ENCODE results near the gene NMRAL1. TPM values are rescaled to one million over a fixed set of nuclear protein-coding genes. Genes with fewer than 3 reads are reported as not detected.
A peak's percentile ranks its signal among the peaks of the same experiment; 100 is the strongest.

Gene NMRAL1
- total RNA-seq, 1 donor from 2014 or later = 49.8 TPM

GRCh38 chr16:4505356-4506147 is 31.1 kb upstream of the NMRAL1 start:
- no peak for DNase-seq (ENCODE audit: low read depth)

- peak; percentile 33 for DNase-seq (ENCODE audit: low read depth)
Measured at GRCh38 chr16:4501071-4501478, 26.6 kb upstream of the NMRAL1 start.

DNA sequence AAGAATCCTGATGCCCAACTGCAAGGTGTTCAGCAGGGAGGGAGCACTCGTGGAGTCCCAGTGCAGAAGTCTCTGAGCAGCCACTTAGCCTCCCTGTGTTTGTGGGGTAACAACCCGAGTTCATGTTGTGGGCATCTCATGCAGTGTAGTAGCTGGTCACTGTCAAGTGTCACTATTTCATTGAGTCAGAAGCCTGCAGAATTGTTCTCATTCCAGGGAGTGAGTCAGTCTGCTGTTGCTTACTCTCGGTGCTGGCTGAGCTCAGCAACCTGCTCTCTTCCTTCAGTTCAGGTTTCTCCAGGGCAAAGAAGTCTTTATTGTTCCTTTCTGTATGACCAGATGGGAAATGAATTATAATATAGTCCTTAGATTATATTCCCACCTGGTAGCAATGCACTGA is 25.8 kb upstream of the NMRAL1 start:
- peak; percentile 92 for DNase-seq (ENCODE audit: low read depth)

- no peak for DNase-seq (ENCODE audit: low read depth)
Measured at GRCh38 chr16:4499196-4499555, 24.8 kb upstream of the NMRAL1 start.

DNA sequence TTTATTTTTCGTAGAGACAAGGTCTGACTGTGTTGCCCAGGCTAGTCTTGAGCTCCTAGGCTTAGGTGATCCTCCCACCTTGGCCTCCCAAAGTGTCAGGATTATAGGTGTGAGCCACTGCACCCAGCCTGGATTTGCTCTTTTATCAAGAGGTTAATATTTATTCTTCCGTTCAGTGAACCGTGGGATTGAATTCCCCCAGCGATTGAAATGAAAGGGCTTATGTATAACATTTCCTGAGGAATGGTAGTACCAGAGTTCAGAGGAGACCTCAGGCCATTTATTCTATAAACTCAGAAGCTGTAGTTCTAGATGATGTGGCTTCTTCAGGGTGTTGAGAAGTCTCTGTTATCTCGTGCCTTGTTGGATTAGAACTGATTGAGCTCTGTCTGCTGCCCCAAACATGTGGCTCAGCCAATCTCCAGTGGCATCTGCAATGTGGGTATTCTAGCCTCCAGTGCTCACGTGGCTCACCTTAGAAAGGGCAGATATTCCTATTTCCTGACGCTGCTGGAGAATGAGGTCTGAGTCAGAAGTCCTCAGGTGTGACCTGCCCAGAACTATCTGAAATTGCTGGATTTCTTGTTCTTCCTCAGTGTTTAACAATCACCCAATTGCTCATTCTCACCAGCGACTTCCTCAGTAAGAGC is 24.2 kb upstream of the NMRAL1 start:
- peak; percentile 86 for DNase-seq (ENCODE audit: low read depth)

DNA sequence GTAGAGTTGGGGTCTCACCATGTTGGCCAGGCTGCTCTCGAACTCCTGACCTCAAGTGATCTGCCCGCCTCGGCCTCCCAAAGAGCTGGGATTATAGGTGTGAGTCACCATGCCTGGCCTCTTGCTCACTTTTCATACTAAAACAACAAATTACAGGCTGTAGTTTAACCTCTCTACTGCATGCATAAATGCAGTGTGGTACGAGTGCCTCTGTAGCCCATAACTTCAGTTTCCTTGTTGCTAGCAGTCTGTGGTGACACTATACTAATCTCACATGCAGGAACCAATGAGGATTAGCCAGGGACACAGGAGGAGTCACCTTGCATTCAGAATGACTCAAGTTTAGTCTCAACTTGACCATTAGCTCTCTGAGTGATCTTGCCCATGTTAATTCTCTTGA is 21.9 kb upstream of the NMRAL1 start:
- DNase-seq (ENCODE audit: low read depth) = peak; percentile 92

GRCh38 chr16:4495766-4496165 is 21.3 kb upstream of the NMRAL1 start:
- peak; percentile 66 for DNase-seq (ENCODE audit: low read depth)

GRCh38 chr16:4494746-4495490 is 20.5 kb upstream of the NMRAL1 start:
- DNase-seq (ENCODE audit: low read depth) = peak; percentile 88

DNA sequence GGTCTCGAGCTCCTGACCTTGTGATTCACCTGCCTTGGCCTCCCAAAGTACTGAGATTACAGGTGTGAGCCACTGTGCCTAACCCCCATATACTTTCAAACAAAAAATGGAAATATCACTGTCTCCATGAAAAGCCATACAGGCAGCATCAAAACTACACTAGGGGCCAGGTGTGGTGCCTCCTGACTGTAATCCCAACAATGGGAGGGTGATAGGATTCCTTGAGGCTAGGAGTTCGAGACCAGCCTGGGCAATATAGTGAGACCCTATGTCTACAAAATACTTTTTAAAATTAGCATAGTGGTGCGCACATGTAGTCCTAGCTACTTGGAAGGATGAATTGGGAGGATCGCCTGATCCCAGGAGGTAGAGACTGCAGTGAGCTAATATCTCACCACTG is 17.5 kb upstream of the NMRAL1 start:
- no peak for DNase-seq (ENCODE audit: low read depth)

DNA sequence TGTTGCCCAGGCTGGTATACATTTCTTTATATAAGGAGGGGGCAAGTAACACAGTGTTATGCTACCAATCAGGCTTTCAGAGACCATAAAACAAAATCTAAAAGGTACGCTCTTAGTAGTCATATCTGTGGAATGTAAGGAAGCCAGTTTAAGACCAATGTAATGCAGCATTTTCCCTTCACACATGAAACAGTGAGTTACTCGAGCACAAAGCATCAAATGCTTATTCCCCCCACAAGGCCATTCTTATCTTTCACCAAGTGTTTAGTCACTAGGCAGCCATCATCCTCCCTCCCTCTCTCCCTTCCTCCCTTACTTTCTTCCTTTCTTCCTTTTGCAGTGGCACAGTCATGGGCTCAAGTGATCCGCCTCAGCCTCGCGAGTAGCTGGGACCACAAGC is 14.6 kb upstream of the NMRAL1 start:
- DNase-seq (ENCODE audit: low read depth) = peak; percentile 95

- DNase-seq (ENCODE audit: low read depth) = no peak
Measured at GRCh38 chr16:4488499-4488967, 14.1 kb upstream of the NMRAL1 start.

DNA sequence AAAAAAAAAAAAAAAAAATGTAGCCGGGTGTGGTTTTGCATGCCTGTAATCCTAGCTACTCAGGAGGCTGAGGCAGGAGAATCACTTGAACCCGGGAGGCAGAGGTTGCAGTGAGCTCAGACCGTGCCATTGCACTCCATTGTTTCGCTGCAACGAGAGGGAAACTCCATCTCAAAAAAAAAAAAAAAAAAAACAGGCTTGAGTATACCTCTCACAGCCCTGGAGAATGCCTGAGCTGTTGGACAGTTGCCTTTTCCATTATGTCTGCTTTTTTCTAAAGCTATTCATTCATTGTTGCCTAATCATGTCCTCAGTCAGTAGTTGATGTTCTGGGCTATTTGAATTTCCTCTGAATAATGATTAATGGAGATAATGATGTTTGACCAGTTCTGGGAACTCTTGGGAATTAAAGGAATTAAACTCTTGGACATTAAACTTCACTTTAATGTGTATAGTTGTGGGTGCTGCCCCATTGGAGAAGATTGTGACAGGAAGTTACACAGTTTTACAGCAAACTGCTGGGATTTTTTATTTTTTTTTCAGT is 13.6 kb upstream of the NMRAL1 start:
- DNase-seq (ENCODE audit: low read depth) = peak; percentile 99

DNA sequence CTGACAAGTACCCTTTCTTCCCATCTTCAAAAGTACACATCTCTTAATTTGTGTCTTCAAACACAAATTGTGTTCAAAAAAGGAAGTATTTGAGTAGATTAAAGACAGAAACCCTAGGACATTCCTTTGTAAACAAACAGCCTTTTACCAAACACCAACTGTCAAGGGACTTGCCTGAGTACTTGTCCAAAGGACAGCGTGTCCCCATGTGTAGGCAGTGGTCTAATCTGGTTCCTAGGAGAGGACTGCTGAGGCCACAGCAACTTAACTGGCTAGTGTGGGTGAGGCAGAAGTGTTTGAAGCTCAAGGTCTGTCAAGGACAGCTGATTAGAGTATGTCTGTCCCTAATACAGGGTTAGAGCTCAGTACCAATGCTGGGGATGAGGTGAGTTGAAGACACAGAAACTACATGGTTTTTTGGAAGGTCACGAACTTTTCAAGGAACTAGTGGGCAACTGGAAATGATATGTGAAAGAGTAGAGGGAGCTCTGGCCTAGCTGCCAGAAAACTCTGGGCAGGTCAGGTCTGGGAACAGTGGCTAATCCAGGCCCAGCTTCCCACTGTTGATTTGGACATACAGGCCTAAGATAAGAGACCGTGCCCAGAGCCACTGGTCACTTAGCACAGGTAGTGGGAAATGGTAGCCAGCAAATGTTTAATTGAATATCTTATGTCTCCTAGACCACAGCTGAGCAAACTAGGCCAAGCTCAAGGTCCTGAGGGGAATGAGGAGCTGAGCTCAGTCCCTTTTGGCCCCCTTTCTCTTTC is 11.9 kb upstream of the NMRAL1 start:
- DNase-seq (ENCODE audit: low read depth) = peak; percentile 22

GRCh38 chr16:4481963-4482362 is 7.5 kb upstream of the NMRAL1 start:
- DNase-seq (ENCODE audit: low read depth) = no peak

DNA sequence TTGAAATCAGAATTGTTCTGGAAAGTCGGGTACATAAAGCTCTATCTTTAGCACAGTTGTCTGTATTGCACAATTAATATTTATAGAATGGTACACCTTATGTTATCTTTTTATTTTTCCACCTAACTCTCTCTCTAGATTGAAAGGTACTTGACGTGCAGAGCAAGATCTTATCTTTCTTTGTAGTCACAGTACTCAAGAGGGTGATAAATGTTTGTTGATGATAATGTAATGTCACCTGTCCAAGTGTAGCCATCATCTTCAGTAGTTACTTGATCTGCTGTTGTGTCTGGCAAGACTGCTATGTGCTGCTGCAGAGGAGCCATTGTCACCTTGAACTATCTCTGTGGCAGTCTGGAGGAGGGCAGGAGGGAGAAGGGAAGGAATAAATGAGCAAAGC is 7.1 kb upstream of the NMRAL1 start:
- DNase-seq (ENCODE audit: low read depth) = no peak

GRCh38 chr16:4477966-4478365 is 3.5 kb upstream of the NMRAL1 start:
- DNase-seq (ENCODE audit: low read depth) = peak; percentile 86

- DNase-seq (ENCODE audit: low read depth) = peak; percentile 79
Measured at GRCh38 chr16:4475880-4476788, 1.7 kb upstream of the NMRAL1 start, which contains the start of gene HMOX2. TSS of gene HMOX2 (plus strand) at chr16:4476398. CDS start at chr16:4505525, 29,127 bp downstream.

DNA sequence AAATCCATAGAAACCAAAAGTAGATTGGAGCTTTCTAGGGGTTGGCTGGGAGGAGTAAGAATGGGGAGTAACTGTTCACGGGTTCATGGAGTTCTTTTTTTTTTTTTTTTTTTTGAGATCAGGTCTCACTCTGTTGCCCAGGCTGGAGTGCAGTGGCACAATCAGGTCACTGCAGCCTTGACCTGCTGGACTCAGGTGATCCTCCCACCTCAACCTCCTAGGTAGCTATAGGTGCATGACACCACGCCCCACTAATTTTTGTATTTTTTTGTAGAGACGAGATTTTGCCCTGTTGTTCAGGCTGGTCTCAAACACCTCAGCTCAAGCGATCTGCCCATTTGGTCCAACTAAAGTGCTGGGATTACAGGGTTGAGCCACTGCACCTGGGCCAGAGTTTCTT is 1.5 kb downstream of the NMRAL1 start:
- DNase-seq (ENCODE audit: low read depth) = no peak

DNA sequence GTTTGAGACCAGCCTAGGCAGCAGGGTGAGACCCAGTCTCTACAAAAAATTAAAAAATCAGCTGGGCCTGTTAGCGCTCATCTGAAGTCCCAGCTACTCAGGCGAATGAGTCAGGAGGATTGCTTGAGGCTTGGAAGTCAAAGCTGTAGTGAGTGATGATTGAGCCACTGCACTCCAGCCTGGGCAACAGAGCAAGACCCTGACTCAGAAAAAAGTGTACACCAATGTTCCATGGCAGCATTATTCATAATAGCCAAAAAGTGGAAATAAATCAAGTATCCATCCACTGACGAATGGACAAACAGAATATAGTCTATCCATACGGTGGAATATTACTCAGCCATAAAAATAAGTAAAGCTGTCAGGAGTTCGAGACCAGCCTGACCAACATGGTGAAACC is 2.6 kb downstream of the NMRAL1 start:
- DNase-seq (ENCODE audit: low read depth) = no peak

GRCh38 chr16:4468972-4469371 is 5.5 kb downstream of the NMRAL1 start:
- no peak for DNase-seq (ENCODE audit: low read depth)

All from renal cortical epithelial cell (primary cell).